Suppressor macrophage treated with lipopolysaccharide for 1 hour (primary cell): ENCODE data around the gene TRIM45.
A peak's percentile ranks its signal among the peaks of the same experiment; 100 is the strongest.
"Not testable (repeated sequence)": the region's sequence is repeated elsewhere in the genome, so short reads cannot be mapped to it uniquely, and the experiment has no call there.

Source experiments
- DNase-seq, 3 donors: peaks; one replicate each; pipeline ENCODE4 v3.0.0-alpha.2; 2020 to 2022

TRIM45 gene, protein sequence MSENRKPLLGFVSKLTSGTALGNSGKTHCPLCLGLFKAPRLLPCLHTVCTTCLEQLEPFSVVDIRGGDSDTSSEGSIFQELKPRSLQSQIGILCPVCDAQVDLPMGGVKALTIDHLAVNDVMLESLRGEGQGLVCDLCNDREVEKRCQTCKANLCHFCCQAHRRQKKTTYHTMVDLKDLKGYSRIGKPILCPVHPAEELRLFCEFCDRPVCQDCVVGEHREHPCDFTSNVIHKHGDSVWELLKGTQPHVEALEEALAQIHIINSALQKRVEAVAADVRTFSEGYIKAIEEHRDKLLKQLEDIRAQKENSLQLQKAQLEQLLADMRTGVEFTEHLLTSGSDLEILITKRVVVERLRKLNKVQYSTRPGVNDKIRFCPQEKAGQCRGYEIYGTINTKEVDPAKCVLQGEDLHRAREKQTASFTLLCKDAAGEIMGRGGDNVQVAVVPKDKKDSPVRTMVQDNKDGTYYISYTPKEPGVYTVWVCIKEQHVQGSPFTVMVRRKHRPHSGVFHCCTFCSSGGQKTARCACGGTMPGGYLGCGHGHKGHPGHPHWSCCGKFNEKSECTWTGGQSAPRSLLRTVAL

GRCh38 chr1:117121589-117122329 is at the start of gene TRIM45:
TRIM45 (minus strand) TSS chr1:117121749; CDS start chr1:117121201, 548 bp downstream.
- peak; percentile 98 to 99 (median 99) for DNase-seq

DNA sequence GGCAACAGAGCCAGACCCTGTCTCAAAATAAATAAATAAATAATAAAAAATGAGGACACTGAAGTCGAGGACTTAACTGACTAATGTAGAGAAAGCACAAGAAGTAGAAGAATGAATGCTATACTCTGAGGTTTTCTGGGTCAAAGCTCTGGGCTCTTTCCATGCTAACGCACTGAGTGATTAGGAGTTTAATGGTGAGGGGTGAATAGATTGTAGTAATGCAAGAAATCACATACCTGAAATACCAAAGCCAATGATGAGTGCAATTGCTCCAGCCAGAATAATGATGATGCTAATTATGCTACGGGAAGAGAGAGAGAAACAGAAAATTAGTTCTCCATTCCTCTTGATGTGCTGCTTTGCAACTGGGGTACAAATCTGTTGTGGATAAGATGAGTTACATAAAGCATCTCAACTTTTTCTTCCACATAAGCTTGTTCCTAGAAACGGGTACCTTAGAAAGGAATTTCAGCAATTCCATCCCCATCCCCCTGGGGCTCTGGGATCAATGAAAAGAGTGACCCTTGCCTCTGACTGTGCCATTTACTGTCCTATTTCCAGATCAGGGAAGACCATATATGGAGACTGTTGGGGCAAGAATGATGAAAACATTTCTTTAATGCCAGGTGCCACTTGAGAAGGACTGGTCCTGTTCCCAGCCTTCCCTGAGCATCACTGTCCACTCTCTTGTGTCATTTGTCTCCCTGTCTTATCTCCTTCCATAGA is 48.5 kb upstream of the TRIM45 start:
- DNase-seq = no peak

DNA sequence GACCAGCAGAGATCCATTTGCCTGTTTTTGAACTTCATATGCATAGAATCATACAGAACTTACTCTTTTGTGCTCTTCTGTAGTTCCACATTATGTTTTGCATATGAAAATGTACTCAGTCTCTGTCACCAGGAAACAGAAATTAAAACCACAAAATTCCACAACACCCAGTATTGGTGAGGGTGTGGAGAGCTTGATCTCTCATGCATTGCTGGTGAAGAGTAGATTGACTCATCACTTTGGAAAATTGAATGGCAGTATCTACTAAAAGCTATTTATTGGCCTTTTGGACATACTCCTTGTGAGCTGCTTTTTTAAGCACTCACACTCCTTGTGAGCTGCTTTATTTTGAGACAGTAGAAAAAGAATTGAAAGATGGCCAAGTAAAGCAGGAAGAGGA is 45.9 kb upstream of the TRIM45 start:
- DNase-seq = no peak

- DNase-seq = no peak
Measured at GRCh38 chr1:117166076-117166475, 44.5 kb upstream of the TRIM45 start.

DNA sequence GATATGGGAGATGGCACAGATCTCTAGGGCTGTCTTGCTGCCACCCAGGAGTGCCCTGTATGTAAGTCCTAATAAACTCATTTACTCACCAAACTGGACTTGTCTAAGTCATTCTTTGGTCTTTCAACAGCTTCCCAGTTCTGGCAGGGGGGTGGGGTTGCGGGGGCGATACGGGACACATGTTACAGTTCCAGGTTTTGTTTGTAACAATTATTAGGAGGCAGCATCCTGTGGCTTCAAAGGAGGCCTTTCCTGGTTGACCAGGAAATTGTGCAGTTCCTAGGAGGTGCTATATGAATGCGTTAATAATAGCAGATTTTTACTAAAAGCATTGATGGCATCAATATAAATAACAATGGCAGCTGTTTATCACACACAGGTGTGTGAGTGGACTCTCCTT is 42.7 kb upstream of the TRIM45 start:
- no peak for DNase-seq

- no peak for DNase-seq
Measured at GRCh38 chr1:117162816-117163215, 41.3 kb upstream of the TRIM45 start.

GRCh38 chr1:117161887-117162286 is 40.3 kb upstream of the TRIM45 start:
- no peak for DNase-seq

DNA sequence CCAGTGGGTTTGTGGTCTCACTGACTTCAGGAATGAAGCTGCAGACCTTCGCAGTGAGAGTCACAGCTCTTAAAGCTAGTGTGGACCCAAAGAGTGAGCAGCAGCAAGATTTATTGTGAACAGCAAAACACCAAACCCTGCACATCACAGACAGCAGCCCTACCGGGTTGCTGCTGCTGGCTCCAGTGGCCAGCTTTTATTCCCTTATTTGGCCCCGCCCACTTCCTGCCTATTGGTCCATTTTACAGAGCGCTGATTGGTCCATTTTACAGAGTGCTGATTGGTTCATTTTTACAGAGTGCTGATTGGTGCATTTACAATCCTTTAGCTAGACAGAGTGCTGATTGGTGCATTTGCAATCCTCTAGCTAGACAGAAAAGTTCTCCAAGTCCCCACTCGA is 29.8 kb upstream of the TRIM45 start:
- DNase-seq = not testable (repeated sequence)

- DNase-seq = no peak
Measured at GRCh38 chr1:117150316-117150715, 28.8 kb upstream of the TRIM45 start.

- DNase-seq = no peak
Measured at GRCh38 chr1:117147856-117148588, 26.5 kb upstream of the TRIM45 start.

- no peak for DNase-seq
Measured at GRCh38 chr1:117147341-117147831, 25.8 kb upstream of the TRIM45 start.

GRCh38 chr1:117146575-117147340 is 25.2 kb upstream of the TRIM45 start:
- peak in 1 of 3 donors; percentile 5 for DNase-seq

DNA sequence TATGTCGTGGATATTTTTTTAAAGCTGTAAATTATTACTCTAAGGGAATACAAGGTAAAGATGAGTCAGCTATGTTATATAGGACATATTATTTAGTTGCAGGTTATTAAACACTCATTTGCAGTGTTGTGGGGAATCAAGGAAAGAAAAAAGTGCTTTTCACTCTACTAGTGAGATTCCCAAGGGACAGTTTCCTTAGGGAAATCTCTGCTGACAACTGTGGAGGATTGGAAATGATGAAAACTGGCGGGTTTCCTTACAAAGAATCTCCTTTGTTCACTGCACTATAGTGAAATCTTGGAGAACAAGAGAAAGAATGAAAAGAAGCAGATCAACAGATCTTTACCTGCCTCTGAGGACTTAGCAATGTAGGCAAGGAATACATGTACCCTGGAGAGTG is 24.5 kb upstream of the TRIM45 start:
- no peak for DNase-seq

DNA sequence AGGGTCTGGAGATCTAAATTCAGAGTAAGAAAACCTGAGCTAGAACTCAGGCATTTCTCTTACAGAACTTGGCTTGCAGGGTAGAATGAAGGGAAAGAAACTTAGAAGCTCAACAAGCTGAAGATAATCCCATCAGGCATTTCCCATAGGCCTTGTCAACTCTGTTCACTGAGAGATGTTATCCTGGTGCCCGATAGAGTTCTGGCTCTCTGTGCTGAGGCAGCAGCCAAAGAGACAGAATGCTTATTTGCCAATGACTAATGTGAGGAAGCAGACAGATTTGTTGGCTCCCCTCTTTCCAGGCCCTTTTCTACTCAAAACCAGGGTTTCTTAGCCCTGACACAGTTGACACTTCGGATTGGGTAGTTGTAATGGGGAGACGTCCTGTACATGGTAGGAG is 22.3 kb upstream of the TRIM45 start:
- DNase-seq = no peak

DNA sequence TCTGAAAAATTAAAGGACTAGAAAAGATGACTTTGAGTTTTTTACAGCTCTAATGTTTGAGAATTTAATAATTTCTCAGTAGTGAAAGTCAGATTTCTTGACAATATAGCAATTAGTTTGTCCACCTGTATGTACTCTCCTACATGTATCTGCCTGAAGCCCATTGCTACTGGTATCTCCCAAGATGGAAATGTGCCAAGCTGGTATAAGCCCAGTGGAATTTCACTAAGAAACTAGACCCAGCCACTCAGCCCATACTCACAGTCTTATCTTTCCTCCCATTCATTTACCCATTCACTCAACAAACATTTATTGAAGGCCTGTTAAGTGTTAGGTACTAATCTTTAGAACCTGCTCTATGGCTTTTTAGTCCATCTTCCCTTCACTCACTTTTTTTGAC is 21.6 kb upstream of the TRIM45 start:
- no peak for DNase-seq

- DNase-seq = no peak
Measured at GRCh38 chr1:117142200-117142599, 20.7 kb upstream of the TRIM45 start.

DNA sequence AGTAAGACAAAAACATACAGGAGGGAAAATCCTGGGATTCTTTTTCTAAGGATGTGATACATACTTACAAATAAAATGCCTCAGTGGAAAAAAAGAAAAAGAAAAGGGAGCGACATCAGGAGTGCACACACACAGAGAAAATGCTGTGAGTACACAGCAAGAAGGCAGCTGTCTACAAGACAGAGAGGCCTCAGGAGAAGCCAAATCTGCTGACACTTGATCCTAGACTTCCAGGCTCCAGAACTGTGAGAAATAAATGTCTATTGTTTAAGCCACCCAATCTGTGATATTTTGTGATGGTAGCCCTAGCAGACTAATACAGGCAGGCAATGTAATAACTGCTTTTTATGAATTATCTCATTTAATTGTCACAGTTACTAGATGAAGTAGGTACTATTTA is 17.0 kb upstream of the TRIM45 start:
- no peak for DNase-seq

GRCh38 chr1:117138106-117138505 is 16.6 kb upstream of the TRIM45 start:
- no peak for DNase-seq

- no peak for DNase-seq
Measured at GRCh38 chr1:117137281-117137855, 15.8 kb upstream of the TRIM45 start.

DNA sequence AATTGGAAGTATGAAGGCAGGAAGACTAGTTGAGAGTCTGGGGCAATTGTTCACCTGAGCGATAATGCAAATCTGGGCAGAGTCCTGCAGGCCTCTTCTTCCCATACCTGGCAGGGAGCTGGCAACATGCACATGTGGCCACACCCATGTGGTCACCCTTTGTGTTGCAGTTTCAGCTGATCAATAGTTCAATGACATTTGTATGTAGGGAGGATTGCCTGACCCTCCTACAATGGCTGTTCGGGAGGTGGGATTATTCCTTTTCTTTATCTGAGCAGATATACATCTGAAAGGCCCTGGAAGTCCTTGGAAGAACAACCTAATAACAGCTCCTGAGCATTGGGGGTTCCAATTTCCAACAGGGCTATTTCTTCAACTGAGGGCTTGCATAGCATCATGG is 15.2 kb upstream of the TRIM45 start:
- DNase-seq = no peak

GRCh38 chr1:117135329-117135728 is 13.8 kb upstream of the TRIM45 start:
- no peak for DNase-seq
